T follicular helper cell (primary cell): ENCODE measurements around the gene PTPRM.

Source experiments
- DNase-seq: peaks from one replicate; pipeline ENCODE4 v3.0.0-alpha.2; 2020; ENCODE audit warnings: low read depth

Gene PTPRM

GRCh38 chr18:8286303-8286702, 719.2 kb downstream of the PTPRM start:
- DNase-seq = no peak

GRCh38 chr18:8287196-8287885, 720.2 kb downstream of the PTPRM start:
- no peak for DNase-seq

DNA sequence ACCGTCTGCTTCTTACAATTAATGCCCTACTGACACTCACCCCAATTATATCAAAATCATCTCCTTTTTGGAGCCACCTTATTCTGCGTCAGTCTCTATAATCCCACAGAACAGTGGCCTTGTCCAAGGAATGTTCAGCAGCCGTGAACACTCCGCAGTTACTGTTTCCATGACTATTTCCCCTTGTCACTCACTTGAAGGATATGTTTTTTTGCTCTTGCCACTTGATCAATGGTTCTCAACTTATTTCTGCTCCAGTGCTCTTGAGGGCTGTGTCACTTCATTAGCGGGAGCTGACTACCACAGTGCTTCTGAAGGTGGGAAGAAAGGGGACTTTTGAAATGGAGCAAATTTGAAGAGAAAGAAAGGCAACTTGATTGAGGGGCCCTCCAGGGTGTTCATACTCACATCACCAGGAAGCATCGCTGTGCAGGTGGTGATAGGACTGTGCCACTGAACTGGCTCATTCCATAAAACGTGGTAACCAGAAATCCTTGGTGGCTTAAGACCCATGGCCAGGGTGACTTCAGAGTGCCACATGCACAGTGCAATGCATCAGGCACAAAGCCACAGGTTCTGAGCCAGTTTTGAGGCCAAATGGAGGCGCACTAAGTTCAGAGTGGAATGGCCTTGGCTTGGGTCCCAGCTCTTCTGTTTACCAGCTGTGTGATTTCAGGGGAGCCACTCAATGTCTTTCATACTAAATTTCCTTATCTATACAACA, 721.5 kb downstream of the PTPRM start:
- no peak for DNase-seq

- DNase-seq = no peak
Measured at GRCh38 chr18:8290435-8290834, 723.3 kb downstream of the PTPRM start.

- DNase-seq = no peak
Measured at GRCh38 chr18:8290913-8291312, 723.8 kb downstream of the PTPRM start.

GRCh38 chr18:8293184-8293583, 726.1 kb downstream of the PTPRM start:
- no peak for DNase-seq

DNA sequence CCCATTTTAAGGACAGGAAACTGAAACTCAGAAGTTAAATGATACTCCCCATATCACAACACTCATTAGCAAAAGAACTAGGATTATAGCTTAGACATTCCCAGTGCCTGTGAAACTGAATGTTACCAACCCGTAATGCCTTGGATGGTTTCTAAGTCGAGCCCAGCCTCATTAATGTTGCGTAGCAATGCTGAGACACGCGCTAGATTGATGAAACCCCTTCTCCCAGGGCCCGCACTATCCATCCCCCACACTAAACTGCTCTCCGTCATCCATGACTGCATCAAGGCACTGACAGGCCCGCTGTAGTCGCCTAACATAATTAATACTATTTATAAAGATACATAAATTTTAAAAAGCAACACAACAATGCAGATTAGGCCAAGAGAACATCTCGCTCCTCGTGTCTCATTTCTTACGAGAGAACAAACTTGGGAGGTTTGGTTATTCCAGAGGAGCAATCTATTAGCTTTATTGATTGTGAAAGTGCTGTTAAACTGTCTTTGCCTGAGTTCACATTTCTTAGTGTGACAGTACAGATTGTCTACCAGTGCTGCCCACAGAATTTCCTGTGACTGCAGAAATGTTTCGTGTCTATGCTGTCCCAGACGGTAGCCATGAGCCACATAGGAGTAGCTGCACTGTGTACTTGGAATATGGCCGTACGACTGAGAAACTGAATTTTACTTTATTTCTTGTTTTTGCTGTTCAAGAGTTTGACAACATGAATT, 729.9 kb downstream of the PTPRM start:
- no peak for DNase-seq

GRCh38 chr18:8298186-8298585, 731.1 kb downstream of the PTPRM start:
- DNase-seq = no peak

DNA sequence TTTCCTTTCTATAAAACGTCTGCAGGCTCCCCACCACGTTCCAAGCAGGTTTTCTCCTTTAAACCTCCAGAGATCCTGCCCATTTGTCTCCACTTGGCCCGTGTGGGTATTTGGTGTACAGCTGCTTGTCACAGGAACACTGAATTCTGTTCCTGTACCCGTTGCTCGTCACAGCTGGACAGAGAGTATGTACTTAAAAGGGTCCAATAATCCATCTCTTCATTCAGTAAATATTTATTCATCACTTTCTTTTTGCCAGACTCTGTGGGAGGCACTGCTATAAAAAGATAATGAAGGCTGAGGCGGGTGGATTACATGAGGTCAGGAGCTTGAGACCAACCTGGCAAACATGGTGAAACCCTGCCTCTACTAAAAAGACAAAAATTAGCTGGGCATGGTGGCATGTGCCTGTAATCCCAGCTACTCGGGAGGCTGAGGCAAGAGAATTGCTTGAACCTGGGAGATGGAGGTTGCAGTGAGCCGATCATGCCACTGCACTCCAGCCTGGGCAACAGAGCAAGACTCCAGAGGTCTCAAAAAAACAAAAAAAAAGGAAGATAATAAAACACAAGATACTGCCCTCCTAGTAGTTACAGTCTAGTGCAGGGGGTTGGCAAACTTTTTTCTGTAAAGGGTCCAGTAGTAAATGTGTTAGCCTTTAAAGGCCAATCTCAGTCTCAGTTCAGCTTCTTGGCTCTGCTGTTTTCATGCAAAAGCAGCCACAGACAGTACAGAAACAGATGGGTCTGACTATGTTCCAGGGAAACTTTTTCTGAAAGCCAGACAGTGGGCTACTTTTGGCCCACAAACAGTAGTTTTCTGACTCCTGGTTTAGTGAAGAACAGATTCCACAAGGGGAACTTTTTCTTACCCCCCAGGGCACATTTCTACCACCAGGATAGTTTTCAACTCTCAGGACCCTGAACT, 732.2 kb downstream of the PTPRM start:
- DNase-seq = no peak

DNA sequence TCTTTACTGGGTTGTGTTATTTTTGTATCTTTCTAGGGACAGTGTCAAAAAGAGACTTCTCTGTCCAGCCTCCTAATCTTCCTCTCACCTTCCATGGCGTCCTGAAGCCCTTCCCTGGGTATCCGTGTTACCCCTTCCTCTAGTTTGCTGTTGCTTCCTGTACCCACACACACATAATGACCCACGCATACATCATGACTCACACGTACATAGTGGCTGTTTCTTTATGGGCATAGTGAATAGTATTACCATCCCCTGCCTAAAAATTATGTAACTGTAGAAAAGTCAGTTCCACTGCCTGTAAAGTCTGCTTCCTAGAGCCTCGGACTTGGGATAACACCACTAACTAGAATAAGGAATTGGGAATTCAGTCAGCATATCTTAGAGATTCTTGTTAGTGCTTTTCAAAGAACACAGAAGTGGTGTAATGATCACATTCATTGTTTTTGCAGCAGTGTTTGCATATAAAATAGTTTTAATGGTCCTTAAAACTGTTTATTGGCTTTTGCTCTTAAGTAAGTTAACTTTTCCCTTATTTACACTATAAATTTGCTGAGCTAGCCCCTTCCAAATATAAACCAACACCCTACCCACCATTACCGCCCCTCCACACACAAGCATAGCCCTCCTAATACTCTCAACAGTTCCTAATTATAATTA, 733.8 kb downstream of the PTPRM start:
- no peak for DNase-seq

DNA sequence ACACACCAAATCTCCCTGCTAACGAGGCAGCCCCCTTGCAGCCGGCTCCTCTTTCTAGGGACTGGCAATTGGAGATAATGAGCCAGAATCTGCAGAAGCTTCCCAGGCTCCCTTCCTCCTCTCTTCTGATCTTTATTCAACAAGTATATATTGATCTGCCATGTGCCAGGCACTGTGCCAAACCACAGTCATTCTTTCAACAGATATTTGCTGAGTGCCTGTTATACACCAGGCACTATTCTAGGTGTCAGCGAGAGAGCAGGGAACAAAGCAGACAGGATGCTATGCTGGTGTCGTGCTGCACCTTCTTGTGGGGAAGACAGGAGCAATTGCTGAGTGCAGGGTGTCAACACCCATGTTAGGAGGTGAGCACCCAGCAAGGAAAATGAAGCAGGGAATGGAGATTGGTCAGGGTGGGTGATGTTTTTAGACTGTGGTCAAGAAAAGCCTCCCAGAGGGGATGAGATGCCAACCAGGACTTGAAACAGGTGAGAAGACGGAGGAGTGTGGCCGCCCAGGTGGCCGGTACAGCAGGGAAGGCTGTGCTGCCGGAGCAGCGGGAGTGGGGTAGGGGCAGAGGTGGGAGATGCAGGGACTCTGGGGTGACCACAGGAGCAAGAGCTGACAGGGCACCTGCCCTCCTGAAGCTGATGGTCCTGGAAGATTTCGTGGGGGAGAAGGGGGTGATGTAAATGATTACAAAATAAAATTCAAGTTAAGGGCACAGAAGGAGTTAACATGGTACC, 734.5 kb downstream of the PTPRM start:
- DNase-seq = no peak

DNA sequence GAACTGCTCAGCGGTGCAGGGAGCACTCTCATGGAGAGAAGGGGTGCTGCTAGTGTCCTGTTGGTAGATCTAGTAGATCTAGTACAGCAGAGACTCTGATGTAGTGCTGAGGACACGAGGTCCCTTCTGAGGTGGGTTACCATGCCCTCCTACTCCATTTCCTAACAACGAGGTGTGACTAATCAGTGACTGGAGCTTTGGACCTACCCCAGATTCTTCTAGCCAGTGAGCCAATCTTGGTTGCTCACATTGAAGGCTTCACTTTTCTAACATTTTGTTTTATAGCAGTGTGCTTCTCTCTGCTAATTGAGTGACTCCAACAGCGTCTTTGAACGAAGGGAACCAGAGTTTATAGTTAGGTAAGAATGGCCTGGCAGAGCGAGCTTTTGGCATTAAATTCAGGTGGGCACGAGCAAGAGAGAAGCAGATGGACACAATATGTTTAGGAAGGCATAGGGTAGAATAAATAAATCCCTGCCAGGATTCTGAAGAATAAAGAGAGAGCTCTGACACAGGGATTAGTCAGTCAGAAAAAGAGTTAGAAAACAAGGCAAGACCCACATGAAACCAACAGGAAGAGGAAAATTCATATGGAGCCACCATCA, 736.1 kb downstream of the PTPRM start:
- no peak for DNase-seq

DNA sequence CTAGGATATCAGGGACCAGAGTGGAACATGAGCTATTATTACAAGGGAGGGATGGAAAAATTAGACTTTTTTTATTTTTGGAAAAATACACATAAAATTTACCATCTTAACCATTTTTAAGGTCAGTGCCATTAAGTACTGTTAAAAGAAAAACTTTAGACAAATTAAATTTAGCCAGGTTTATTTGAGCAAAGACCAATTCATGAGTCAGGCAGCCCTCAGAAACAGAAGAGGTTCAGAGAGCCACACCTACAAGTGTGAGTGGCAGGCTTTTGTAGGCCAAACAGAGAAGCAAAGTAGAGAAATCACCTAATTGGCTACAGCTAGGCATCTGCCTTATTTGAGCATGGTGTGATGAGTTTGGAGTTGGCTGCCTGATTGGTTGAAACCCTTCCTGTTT, 740.8 kb downstream of the PTPRM start:
- DNase-seq = no peak

DNA sequence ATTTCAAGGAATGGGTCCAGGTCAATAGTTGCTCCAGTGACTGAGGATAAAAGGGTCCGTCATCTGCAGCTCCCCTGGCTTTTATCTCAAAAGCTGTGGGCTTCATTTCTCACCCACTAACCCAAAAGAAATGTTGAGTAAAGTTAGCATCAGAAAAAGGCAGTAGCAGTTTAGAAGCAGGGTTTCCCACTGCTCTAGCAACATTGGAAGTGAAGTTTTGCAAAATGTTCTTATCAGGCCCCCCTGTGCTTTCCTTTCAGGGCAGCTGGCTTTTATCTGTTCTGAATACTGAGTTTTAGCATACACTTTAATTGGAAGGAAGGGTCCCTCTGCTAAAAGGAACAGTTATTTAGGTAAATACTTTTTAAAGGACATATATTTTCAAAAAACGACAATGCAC, 745.9 kb downstream of the PTPRM start:
- DNase-seq = no peak

DNA sequence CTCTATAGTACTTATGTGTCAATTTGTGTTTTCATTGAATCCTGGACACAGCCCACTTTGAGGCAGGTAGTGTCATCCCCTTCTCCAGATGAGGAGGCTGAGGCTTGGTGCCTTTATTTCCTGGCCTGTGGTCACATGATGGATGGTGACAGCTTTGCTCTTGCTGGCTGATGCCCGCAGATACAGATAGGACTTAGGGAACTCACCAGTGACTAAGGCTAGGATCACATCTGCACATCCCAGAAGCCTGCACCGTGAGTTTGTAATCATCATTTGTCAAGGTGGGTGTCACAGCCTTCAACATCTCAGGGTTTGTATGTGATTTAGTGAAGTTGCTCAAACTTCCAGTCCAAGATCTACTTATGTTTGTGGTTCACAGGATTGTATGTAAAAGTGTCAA, 747.0 kb downstream of the PTPRM start:
- no peak for DNase-seq

GRCh38 chr18:8319798-8320489, 752.8 kb downstream of the PTPRM start:
- DNase-seq = no peak

GRCh38 chr18:8322486-8322885, 755.4 kb downstream of the PTPRM start:
- no peak for DNase-seq

GRCh38 chr18:8324343-8325065, 757.4 kb downstream of the PTPRM start:
- no peak for DNase-seq
